ENCODE data around the gene MT1M. TPM values are rescaled to one million over a fixed set of nuclear protein-coding genes. Genes with fewer than 3 reads are reported as not detected.
A peak's percentile ranks its signal among the peaks of the same experiment; 100 is the strongest.

MT1M gene
- total and polyA plus RNA-seq, 10 donors = 0.44 to 11.8 (median 3.6) TPM

GRCh38 chr16:56588781-56589140 is 43.7 kb upstream of the MT1M start:
- TF ChIP-seq POLR2AphosphoS5 (IDR thresholded peaks at IDR 0.05) = no peak
- no peak for TF ChIP-seq CTCF (IDR thresholded peaks at IDR 0.05 in 8 of 11, conservative IDR thresholded peaks at IDR 0.05 in 3 of 11)
- TF ChIP-seq POLR2A (IDR thresholded peaks at IDR 0.05) = no peak
- peaks cover 0 to under 1% (median 0%) of the 10 kb centered on the region in 8 donors for H3K9me3 ChIP-seq
- H3K4me3 ChIP-seq = peak overlapping the region in 6 of 8 donors; percentile 26 to 69 (median 40)
- no peak overlapping the region for H3K27ac ChIP-seq
- H3K4me1 ChIP-seq = peaks cover 8 to 16% (median 13%) of the 10 kb centered on the region in 6 donors
- 32 to 50% (median 41%) methylated on average over 9 of the region's 9 CpGs for WGBS, 5 donors
- H3K27me3 ChIP-seq (replicated peaks in 1 of 7) = peaks cover 0 to 54% (median 23%) of the 10 kb centered on the region in 7 donors
- H3K36me3 ChIP-seq = no peaks in the 10 kb centered on the region
- intact Hi-C loops (cut with DNase I; ENCODE audit: low total_unique reads) = no loop called here
- DNase-seq = no peak

GRCh38 chr16:56589141-56590039 is 43.1 kb upstream of the MT1M start, which contains the start of gene MT3:
MT3 (plus strand) TSS chr16:56589528; CDS start chr16:56589591, 63 bp downstream.
- intact Hi-C loops (cut with DNase I; ENCODE audit: low total_unique reads) = no loop called here
- 5 to 10% (median 5%) methylated on average over 30 to 87 of the region's 87 CpGs for WGBS, 5 donors
- DNase-seq = no peak
- no peaks in the 10 kb centered on the region for H3K36me3 ChIP-seq
- peaks cover 0 to 54% (median 23%) of the 10 kb centered on the region in 7 donors for H3K27me3 ChIP-seq (replicated peaks in 1 of 7)
- H3K4me3 ChIP-seq = peak within 1 kb of the TSS; percentile 23 to 69 (median 36)
- TF ChIP-seq CTCF (IDR thresholded peaks at IDR 0.05 in 8 of 11, conservative IDR thresholded peaks at IDR 0.05 in 3 of 11) (no peak), POLR2A (IDR thresholded peaks at IDR 0.05) (no peak), POLR2AphosphoS5 (IDR thresholded peaks at IDR 0.05) (no peak)
- no peak within 1 kb of the TSS for H3K27ac ChIP-seq
- peaks cover 8 to 16% (median 13%) of the 10 kb centered on the region in 6 donors for H3K4me1 ChIP-seq
- H3K9me3 ChIP-seq = peaks cover 0 to 6% (median 0%) of the 10 kb centered on the region in 8 donors

GRCh38 chr16:56591377-56592060 is 40.9 kb upstream of the MT1M start:
- intact Hi-C loops (cut with DNase I; ENCODE audit: low total_unique reads) = no loop called here
- 41 to 48% (median 46%) methylated on average over 4 of the region's 4 CpGs for WGBS, 5 donors
- Histone ChIP-seq H3K4me3 (no peak overlapping the region), H3K36me3 (no peaks in the 10 kb centered on the region), H3K27ac (no peak overlapping the region), H3K9me3 (peaks cover 0 to 6% (median 0%) of the 10 kb centered on the region in 8 donors), H3K4me1 (peaks cover 8 to 16% (median 13%) of the 10 kb centered on the region in 6 donors), H3K27me3 (replicated peaks in 1 of 7) (peaks cover 0 to 44% (median 23%) of the 10 kb centered on the region in 7 donors)
- TF ChIP-seq POLR2A (IDR thresholded peaks at IDR 0.05) (no peak), POLR2AphosphoS5 (IDR thresholded peaks at IDR 0.05) (no peak), CTCF (IDR thresholded peaks at IDR 0.05 in 8 of 11, conservative IDR thresholded peaks at IDR 0.05 in 3 of 11) (no peak)
- DNase-seq = no peak
